Activated CD8-positive, alpha-beta memory T cell treated with anti-CD3 and anti-CD28 coated beads for 36 hours (primary cell): ENCODE results near the gene USP47. TPM values are rescaled to one million over a fixed set of nuclear protein-coding genes. Genes with fewer than 3 reads are reported as not detected.

Experiments
- CTCF ChIA-PET: fragments of 350-600 bp; sonication (Branson Sonifier 250); formaldehyde crosslinking; loops from one replicate; lab custom pipeline; 2021; ENCODE audit warnings: antibody characterized with exemption; lab: Charles Lee
- POLR2A ChIA-PET: fragments of 350-600 bp; sonication (Branson Sonifier 250); formaldehyde crosslinking; loops from one replicate; lab custom pipeline; 2021; ENCODE audit warnings: antibody characterized with exemption; lab: Charles Lee
- total RNA-seq, 2 experiments: library from RNA; stranded (reverse); gene quantifications; one replicate each; pipeline ENCODE4 v1.2.3, GENCODE V29; 2021

Gene USP47
- total RNA-seq, 2 experiments from 2014 or later: 43.9 to 47.2 TPM

DNA sequence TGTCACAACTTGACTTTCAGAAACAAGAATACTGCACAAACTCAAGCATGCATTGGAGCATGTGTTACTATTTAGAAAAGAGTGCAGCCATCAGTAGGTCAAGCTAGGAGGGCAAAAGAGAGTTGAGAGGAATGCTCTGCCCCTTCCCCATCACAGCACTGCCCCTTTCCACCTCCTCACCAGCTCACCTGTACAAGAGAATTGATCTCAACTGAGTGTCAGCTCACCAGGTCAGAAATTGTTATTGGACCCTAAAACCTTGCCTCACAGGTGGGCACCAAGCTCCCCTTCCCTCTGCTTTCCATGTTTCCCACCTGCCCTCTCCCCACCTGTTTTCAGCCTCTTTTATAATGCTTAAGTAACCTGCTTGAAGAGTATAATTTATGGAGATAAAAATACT lies 117.8 kb downstream of the USP47 start:
- POLR2A ChIA-PET: no interaction called here
- CTCF ChIA-PET: interaction anchor here (1.2 to 1.7 kb wide), 2 partner anchors 13 to 85 kb away, joined by 3 to 4 read pairs; no protein-coding TSS in a partner anchor

DNA sequence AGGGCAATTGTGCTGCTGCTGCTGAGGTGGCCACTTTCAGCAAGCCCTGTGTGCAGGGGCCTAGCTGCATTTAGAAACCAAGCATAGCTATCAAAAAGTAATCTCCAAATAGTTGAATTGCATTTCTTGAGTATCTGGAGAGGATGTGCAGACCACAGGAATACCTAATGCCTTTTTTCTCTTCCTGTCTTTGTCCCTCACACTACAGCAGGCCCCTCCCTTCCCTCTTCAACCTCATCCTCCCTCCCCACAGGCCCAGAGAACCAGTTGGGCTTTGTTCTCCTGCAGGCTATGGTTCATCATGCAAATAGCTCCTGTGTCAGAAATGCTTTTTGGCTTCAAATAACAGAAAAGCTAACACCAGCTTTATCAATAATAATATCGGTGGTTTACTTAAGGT lies 118.9 kb downstream of the USP47 start:
- ChIA-PET POLR2A (no interaction called here), CTCF (interaction anchor here (1.7 kb wide), 1 partner anchor 14 kb away, joined by 4 read pairs; no protein-coding TSS in a partner anchor)

DNA sequence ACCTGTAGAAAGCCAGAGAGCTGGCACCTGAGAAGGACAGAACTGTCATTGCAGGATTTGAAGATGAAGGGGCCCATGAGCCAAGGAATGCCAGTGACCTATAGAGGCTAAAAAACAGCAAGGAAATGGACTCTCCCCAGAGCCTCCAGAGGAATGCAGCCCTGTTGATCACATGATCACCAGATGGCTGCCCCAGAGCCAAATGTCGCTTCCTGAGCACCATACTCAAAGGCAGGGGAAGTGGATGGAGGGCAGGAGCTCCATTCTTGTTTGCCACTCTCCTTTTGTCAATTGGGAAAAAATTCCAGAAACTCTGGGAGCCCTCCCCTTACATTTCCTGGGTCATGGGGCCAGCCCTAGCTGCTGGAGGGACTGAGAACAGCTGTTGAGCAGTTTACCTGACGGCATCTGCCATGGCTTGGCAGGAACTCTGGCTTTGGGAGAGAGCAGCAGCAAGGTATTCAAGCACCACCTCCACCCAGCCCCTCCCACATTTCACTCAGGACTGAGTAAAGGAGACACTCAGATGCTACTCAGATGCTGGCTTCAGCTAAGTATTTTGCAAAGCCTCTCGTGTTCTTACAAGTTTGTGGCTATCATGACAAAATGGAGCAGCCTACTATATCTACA lies 119.7 kb downstream of the USP47 start:
- CTCF ChIA-PET: interaction anchor here (1.6 to 1.7 kb wide), 2 partner anchors 15 to 30 kb away, joined by 3 to 4 read pairs; no protein-coding TSS in a partner anchor
- POLR2A ChIA-PET: interaction anchor here (0.6 kb wide), 1 partner anchor 57 kb away, joined by 3 read pairs; no protein-coding TSS in a partner anchor

DNA sequence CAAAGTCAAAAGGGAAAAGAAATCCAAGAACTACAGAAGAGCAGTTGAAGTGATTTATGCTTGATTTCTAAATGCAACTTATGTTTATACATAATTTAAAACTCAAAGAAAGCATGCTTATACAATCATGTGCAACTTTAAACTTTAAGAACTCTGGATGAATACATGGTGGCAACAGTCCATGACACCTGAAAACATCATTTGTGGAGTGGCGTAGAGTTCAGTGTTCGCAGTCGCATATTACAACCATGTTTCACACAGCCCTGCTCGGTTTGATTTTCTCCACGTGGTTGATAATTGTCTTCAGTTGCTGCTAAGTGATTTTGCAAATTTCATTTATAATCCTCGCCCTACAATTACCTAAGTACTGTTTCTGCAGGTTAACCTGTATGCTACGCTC lies 121.3 kb downstream of the USP47 start:
- CTCF ChIA-PET: no interaction called here

DNA sequence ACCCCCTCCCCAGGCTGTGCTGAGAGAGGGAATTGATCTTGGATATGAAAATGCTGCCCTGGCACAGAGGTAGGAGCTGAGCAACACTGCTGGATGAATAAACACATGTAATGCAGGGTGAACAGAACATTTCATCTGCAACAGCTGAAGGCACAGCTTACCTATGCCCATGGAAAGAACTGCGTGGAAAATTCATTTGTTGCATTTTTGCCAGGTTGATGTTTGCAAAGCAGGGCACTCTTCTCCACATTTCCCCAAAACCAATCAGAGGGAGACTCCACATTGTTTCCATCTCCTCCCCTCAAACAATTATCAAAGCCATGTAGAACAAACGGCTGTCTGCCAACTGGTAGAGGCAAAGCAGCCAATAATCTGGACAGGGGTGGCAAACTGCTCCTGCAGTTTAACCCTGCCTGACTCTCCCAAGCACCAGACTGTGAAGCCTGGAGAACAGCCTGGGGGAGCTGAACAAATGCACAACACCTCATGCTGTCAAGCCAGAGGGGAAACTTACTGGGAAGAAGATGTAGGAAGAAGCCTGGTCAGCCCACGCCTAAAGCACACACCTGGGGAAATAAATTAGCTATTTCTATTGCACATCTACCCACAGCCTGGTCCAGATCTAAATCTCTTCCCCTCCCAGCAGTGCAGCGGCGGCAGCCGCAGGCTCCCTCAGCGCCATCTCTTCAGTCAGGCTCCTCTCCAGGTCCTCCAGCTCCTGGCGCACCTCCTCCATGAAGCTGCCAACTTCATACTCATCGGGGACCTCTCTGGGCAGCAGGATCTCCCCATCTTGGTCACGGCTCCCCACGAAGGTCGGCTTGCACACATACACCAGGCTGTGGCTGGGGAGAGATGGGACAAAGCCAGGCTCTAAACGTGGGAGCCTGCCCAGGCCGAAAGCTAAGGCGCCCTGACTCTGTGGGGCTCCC lies 122.3 kb downstream of the USP47 start:
- CTCF ChIA-PET: no interaction called here
- POLR2A ChIA-PET: no interaction called here

More for the DNA sequence above, 121.3 kb downstream of the USP47 start:
- POLR2A ChIA-PET: no interaction called here

DNA sequence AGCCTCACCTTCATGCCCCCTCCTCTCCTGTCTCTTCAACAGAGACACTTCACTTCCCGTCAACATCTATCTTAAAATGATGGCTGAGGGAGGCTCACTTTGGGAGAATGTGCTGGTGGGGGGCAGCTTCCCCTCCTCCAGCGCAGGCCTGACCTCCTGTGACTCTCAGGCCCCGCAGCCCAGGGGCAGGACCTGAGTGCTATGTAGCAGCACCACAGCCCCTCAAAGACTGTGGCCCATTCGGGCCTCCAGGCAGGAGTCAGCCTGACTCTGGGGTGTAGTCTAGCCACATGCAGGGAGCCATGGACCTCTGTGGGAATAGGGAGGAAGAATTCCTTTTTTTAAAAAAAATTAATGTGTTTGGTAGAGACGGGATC lies 123.0 kb downstream of the USP47 start:
- CTCF ChIA-PET: no interaction called here

DNA sequence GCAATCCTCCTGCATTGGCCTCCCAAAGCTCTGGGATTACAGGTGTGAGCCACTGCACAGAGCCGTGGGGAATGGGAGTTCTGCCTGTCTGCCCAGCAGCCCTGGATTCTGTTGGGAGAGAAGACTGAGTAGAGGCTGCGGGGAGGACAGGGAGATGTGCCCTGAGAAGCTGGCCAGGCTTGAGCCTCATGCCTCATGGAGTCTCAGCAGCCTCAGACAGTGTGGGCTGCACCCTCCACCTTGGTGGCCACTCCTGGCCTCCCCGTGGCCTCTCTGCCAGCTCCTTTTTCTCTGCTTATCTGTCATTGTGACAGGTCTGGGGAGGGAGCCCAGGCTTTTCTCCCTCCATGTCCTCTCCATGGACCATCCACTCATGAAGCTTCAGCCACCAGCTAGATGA lies 123.4 kb downstream of the USP47 start:
- ChIA-PET POLR2A (no interaction called here), CTCF (interaction anchor here (1.0 kb wide), 1 partner anchor 79 kb away, joined by 4 read pairs; no protein-coding TSS in a partner anchor)

More for the DNA sequence above, 123.0 kb downstream of the USP47 start:
- POLR2A ChIA-PET: no interaction called here

DNA sequence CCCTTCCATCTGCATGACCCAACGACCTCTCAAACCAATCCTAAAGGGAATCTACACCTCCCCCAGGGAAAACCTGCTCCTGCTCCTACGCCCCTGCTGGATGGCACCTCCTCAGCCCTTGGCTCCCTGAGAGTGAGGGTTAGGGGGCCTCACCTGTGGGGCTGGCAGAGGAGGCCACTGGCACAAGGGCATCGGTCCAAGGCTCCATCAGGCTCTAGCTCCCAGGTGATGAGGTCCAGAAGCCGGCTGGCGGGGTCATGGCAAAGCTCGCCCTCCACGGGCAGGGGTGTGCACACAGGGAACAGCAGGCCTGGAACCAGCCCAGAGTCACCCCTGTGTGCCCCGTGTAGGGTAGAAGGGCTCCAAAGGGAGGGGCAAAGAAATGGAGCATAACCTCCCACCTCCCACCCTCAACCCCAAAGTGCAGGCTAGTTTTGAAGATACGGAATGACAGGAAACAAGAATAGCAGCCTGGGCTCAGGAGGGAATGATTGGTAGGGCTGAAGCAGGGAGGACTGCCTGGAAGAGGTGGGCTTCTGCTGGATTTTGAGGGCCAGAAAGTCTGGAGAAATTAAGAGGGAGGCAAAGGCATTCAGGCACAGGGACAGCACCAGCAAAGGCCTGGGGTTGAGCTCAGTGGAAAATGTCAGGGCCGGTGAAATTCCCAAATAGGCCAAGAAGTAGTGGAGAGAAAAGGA lies 124.0 kb downstream of the USP47 start:
- ChIA-PET CTCF (interaction anchor here (1.0 to 1.2 kb wide), 2 partner anchors 43 to 78 kb away, joined by 3 to 4 read pairs; partner anchors contain the start of gene DKK3), POLR2A (no interaction called here)

DNA sequence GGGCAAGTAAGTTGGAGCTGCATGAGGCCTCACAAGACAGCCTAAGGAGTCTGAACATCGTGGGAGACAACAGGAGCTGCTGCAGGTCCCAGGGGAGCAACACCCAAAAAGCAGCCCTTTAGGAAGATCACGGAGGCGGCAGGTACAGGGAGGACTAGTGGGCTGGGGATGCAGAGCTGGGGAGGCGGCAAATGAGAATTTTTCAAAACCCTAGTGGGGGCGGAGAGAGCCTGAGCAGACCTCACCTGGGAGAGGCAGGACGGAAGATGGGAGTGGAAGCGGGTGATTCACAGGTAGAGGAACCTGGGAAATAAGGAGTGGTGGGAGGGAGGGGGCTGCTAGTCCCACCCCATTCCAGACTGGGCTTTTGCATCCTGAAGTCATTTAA lies 124.6 kb downstream of the USP47 start:
- ChIA-PET CTCF (interaction anchor here (1.1 to 1.2 kb wide), 4 partner anchors 12 to 124 kb away, joined by 3 to 4 read pairs (median 4); partner anchors contain the start of gene DKK3), POLR2A (no interaction called here)

DNA sequence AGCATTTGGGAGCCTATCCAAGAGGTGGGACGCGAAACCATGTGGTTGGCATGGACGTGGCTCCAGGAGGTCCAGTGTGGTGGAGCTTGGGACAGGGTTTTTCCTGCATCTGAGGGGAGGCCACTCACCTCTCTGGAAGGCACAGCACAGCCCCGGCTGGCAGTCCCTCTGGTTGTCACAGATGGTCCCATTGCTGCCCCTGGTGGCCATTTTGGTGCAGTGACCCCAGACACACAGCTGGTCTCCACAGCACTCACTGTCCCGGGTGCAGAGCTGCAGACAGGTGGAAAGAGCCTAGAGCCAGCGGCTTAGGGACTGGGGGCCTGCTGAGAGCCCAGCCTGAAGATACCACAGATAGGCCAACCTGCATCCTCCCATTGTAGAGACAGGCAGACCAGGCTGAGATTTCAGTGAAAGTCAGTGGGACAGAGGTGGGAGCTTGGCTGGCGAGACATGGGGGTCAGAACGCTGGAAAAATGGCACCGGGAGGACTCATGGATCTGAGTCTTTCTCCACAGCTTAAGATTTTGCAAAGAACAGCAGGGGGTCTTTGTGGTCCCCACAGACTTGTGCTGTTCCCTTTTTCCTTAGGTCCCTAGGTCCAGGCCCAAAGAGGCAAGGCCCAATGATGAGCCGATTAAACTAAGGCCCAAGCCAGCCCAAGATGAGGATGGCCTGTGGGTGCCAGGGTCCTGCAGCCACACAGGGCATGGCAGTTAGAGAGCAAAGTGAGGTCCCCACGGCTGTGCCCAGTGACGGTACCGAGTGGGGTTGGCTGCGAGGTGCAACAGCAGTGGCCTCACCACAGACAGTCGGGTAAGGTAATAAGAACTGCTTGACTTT lies 125.3 kb downstream of the USP47 start:
- ChIA-PET POLR2A (interaction anchor here (0.6 kb wide), 1 partner anchor 200 kb away, joined by 5 read pairs; no protein-coding TSS in a partner anchor), CTCF (interaction anchor here (0.6 to 1.2 kb wide), 8 partner anchors 11 to 123 kb away, joined by 3 to 4 read pairs (median 3); partner anchors contain the start of gene DKK3)

DNA sequence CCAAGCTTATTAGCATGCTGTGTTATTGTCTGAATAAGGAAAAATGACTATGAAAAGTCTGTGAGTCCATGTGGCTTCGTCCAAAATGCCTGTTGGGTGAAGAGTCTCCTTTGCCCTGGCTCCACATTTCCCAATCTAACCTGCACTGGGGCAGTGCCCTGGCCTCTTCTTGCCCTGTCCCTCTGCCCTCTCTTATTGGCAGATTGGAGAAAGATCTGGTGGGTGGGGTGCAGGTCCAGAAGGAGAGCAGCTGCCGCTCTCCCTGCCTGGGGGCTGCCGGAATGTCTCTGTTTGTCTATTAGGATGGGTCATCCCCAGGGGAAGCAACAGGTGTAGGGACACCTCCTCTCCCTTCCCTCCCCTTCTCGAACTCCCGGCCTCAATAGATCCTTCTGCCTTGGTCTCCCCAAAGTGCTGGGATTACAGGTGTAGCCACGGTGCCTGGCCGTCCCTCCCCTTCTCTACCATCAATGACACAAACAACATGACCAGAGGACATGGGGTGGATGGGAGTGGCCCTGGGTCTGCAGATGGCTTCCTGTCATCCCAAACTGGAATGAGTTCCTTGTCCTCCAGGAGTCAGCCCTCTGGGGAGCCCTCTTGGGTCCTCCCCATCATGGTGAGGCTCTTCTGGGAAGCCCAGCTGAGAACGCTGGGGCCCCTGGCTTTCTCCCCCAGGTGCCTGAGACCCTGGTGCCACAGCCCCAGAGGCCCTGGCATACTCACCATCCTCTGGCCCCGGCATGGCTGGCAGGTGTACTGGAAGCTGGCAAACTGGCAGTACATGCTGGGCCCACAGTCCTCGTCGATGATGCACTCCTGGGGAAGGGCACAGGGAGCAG lies 126.1 kb downstream of the USP47 start:
- POLR2A ChIA-PET: no interaction called here
- CTCF ChIA-PET: interaction anchor here (0.6 to 1.1 kb wide), 5 partner anchors 13 to 1502 kb away, joined by 3 to 4 read pairs (median 3); no protein-coding TSS in a partner anchor

DNA sequence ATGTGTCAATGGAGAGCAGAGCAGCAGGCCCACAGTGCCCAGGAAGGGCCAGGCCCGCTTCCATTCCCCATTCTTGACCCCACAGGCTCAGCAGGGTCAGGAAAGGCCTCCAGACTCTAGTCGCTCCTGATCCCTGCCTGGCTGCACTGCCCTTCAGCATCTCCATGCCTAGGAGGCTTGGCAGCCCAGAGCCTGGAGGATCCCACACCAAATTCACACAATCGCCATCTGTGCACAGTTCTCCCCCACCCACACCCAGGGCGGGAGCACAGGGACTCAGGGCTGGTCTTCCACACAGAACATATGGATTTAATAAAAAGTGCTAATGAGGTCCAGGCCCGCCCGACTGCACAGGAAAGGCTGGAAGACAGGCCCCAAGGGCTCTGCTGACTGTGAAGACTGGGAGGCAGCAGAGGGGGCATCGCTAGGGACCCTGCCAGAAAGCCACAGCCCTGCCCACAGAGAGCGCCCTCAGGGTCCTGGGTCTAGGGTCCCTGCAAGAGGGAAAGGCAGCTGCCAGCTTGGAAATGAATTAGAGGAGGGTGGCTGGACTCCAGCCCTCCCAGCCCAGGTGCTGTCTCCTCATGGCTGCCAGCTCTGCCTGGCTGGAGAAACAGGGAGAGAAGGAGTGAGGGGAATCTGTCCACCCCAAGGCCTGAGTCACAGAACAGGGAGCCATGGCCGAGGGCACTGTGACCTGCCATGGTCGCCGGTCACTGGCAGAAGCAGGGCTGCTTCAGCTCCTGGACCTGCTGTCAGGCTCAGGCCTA lies 126.9 kb downstream of the USP47 start:
- ChIA-PET POLR2A (no interaction called here), CTCF (no interaction called here)

DNA sequence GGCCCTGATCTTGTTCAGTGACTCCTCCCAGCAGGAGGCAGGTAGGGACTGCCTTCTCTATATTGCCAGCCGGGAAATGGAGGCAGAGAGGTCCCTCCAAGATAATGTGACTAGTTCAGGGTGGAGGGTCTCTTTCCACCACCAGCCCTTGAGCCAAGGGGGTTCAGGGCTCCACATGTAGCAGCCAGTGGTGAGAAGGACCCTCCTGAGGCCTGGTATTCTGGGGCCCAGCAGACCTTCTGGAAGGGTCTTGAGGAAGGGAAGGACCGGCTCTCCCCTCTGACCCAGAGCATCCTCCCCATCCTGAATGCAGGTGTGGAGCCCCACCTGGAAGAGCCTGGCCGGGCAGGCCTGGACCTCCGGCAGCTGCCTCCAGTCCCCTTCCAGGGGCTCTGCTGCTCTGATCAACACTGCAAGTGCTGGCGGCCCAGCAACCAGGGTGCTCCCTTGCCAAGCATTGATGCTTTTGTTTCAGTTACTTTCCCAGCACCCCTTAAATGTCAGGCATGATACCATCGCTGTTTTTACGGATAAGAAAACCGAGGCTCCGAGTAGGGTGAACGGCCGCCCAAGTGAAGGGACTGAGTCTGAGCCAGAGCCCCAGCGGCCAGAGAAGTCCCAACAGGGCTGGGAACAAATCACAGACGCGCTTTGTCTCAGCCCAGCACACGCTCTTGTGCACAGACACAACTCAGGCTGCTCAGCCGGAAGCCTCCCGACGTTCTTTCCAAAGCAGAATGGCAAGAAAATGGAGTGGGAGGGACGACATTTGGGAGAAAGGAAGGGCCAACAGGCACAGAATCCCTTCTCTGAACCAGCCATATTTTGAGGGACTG lies 127.8 kb downstream of the USP47 start:
- ChIA-PET POLR2A (no interaction called here), CTCF (no interaction called here)

DNA sequence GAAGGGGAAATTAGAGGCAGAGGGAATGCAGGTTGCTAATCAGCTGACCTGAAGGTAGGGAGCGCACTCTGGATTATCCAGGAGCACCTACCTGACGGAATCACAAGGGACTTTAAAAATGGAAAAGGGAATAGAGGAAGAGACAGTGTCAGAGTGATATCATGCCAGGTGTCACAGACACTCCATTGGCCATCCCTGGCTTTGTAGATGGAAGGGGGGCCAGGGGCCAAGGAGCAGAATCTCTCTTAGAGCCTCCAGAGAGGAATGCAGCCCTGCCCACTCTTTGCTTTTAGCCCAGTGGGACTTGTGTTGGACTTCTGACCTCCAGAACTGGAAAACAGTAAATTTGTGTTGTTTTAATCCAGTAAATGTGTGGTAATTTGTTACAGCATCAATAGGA lies 128.8 kb downstream of the USP47 start:
- POLR2A ChIA-PET: no interaction called here

DNA sequence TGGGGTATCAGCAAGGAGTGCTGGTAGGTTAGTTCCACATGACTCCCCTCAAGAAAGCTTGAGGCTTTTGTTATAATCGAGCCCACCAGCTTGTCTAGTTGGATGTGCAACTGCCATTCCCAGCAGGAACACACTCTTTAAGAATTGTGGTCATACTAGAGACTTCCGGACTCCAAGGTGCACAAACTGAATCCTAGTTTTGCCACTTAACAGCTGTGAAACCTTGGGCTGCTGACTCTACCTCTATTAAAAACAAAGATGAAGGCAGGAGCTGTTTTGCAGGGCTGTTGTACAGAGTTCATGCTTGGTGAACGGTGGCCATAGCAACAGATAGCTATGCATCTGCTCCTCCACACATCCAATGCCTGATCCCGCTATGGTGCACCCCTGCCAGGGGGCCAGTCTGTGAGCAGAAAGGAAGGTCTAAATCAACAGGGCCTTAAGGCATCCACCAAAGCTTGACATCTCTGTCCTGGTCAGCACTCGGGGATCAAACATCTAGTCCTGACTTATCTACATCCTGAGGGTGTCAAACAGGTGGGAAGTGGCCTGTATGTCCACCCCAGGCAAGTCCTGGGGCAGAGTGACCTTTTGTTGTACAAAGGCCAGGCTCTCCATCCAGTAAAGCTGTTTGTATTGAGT lies 130.3 kb downstream of the USP47 start:
- ChIA-PET CTCF (no interaction called here), POLR2A (no interaction called here)

More for the DNA sequence above, 128.8 kb downstream of the USP47 start:
- CTCF ChIA-PET: no interaction called here
